Measurements from ENCODE around the gene PDE11A. TPM values are rescaled to one million over a fixed set of nuclear protein-coding genes. Genes with fewer than 3 reads are reported as not detected.

The PDE11A gene
- total RNA-seq, 1 donor from 2014 or later = 2.8 TPM

Other genes starting within 250 kb of the PDE11A start
- 9.3 TPM for gene RBM45, start 39.7 kb upstream of the PDE11A start, total RNA-seq
- 6.3 TPM for gene OSBPL6, start 121.7 kb upstream of the PDE11A start, total RNA-seq